Neural progenitor cell (in vitro differentiated cells): ENCODE results near the gene PHYHD1. TPM values are rescaled to one million over a fixed set of nuclear protein-coding genes. Genes with fewer than 3 reads are reported as not detected.

Source experiments
- DNase-seq: peaks from one replicate; pipeline ENCODE4 v3.0.0-alpha.2; 2016; ENCODE audit warnings: low spot score
- H2AFZ ChIP-seq: fragments of 200-600 bp; sonication (generic); replicated peaks from 2 replicates; pipeline ENCODE4 v1.6.1; 2016; ENCODE audit warnings: antibody characterized with exemption
- H3F3A ChIP-seq: fragments of 200-600 bp; sonication (generic); 2 replicates; pipeline ENCODE4 v1.6.1; 2016; ENCODE audit warnings: antibody characterized with exemption, low read depth
- H3K27ac ChIP-seq: fragments of 200-600 bp; sonication (generic); 2 replicates; pipeline ENCODE4 v1.5.1; 2016; ENCODE audit warnings: mild to moderate bottlenecking
- H3K27me3 ChIP-seq: fragments of 200-600 bp; sonication (generic); 2 replicates; pipeline ENCODE4 v1.6.1; 2016; ENCODE audit warnings: mild to moderate bottlenecking, moderate library complexity
- H3K36me3 ChIP-seq: fragments of 200-600 bp; sonication (generic); 2 replicates; pipeline ENCODE4 v1.5.1; 2016
- H3K4me1 ChIP-seq: fragments of 200-600 bp; sonication (generic); 2 replicates; pipeline ENCODE4 v1.6.1; 2016; ENCODE audit warnings: mixed run types
- H3K4me2 ChIP-seq: fragments of 200-600 bp; sonication (generic); 2 replicates; pipeline ENCODE4 v1.6.1; 2016
- H3K4me3 ChIP-seq: fragments of 200-600 bp; sonication (generic); 2 replicates; pipeline ENCODE4 v1.5.1; 2016
- H3K79me2 ChIP-seq: fragments of 200-600 bp; sonication (generic); 2 replicates; pipeline ENCODE4 v1.6.1; 2016; ENCODE audit warnings: low read depth
- H3K9ac ChIP-seq: fragments of 200-600 bp; sonication (generic); 2 replicates; pipeline ENCODE4 v1.6.1; 2016
- H3K9me3 ChIP-seq: fragments of 200-600 bp; sonication (generic); 2 replicates; pipeline ENCODE4 v1.5.1; 2016; ENCODE audit warnings: low read depth
- H4K20me1 ChIP-seq: fragments of 200-600 bp; sonication (generic); 2 replicates; pipeline ENCODE4 v1.6.1; 2016; ENCODE audit warnings: low read depth
- H3K27ac Mint-ChIP-seq: 3 replicates; pipeline ENCODE4 v1.8.0; 2021; ENCODE audit warnings: mixed read lengths
- H3K27me3 Mint-ChIP-seq: 2 replicates; pipeline ENCODE4 v1.8.0; 2022; ENCODE audit warnings: low read depth, mild to moderate bottlenecking, inconsistent platforms, moderate library complexity, mixed read lengths; ENCODE audit not compliant: insufficient read depth
- H3K36me3 Mint-ChIP-seq: 3 replicates; pipeline ENCODE4 v1.8.0; 2021; ENCODE audit warnings: mixed read lengths
- H3K4me1 Mint-ChIP-seq: 3 replicates; pipeline ENCODE4 v1.8.0; 2021; ENCODE audit warnings: mixed read lengths
- H3K4me3 Mint-ChIP-seq: 3 replicates; pipeline ENCODE4 v1.8.0; 2021; ENCODE audit warnings: mild to moderate bottlenecking, moderate library complexity, mixed read lengths
- H3K9me3 Mint-ChIP-seq: 3 replicates; pipeline ENCODE4 v1.8.0; 2020; ENCODE audit warnings: mixed read lengths
- CTCF ChIP-seq: fragments of 200-600 bp; sonication (generic); IDR thresholded peaks from 2 replicates; pipeline ENCODE4 v1.5.1; 2017; ENCODE audit warnings: antibody characterized with exemption, mild to moderate bottlenecking
- EZH2 ChIP-seq: fragments of 200-600 bp; sonication (generic); IDR thresholded peaks from 2 replicates; pipeline ENCODE4 v1.6.1; 2017; ENCODE audit warnings: antibody characterized with exemption, mild to moderate bottlenecking, moderate library complexity
- EZH2phosphoT487 ChIP-seq: fragments of 200-600 bp; sonication (generic); IDR thresholded peaks from 2 replicates; pipeline ENCODE4 v1.6.1; 2017; ENCODE audit warnings: antibody characterized with exemption
- total RNA-seq: library from RNA; depleted of rRNA; stranded (reverse); fragments of >200 nt; gene quantifications from 2 replicates; pipeline ENCODE4 v1.2.3, GENCODE V29; 2015; ENCODE audit warnings: low replicate concordance

The PHYHD1 gene
- 15.2 and 19.0 TPM in 2 replicates for total RNA-seq

GRCh38 chr9:128920381-128921058 lies at the start of gene PHYHD1:
Gene PHYHD1, plus strand, starts transcription at chr9:128920982. Its CDS starts 1,342 bp downstream, at chr9:128922324.
- Histone ChIP-seq H3K4me2 (peak within 1 kb of the TSS; percentile 83), H3K27me3 (no peaks in the 10 kb centered on the region), H3F3A (peaks cover 26% of the 10 kb centered on the region), H3K27ac (peak within 1 kb of the TSS; percentile 67), H4K20me1 (no peaks in the 10 kb centered on the region), H3K79me2 (peaks cover 3% of the 10 kb centered on the region), H3K36me3 (no peaks in the 10 kb centered on the region), H3K9me3 (no peaks in the 10 kb centered on the region), H3K4me3 (peak within 1 kb of the TSS; percentile 62), H3K4me1 (peaks cover 8% of the 10 kb centered on the region), H3K9ac (no peak within 1 kb of the TSS), H2AFZ (peak within 1 kb of the TSS; percentile 94)
- no peak for DNase-seq
- H3K27me3 Mint-ChIP-seq = peaks cover 4% of the 10 kb centered on the region
- TF ChIP-seq EZH2phosphoT487 = no peak
- TF ChIP-seq CTCF = no peak
- no peak for TF ChIP-seq EZH2
- H3K9me3 Mint-ChIP-seq = no peaks in the 10 kb centered on the region
- peak within 1 kb of the TSS; percentile 75 for H3K4me3 Mint-ChIP-seq
- H3K27ac Mint-ChIP-seq = peak within 1 kb of the TSS; percentile 97
- peaks cover 19% of the 10 kb centered on the region for H3K4me1 Mint-ChIP-seq
- peaks cover 12% of the 10 kb centered on the region for H3K36me3 Mint-ChIP-seq

GRCh38 chr9:128877852-128878251 lies 42.9 kb upstream of the PHYHD1 start:
- Histone ChIP-seq H3K4me2 (no peak overlapping the region), H3K4me3 (no peak overlapping the region), H3K27ac (no peak overlapping the region), H3K4me1 (no peaks in the 10 kb centered on the region), H3K9me3 (no peaks in the 10 kb centered on the region), H3K79me2 (peaks cover 39% of the 10 kb centered on the region), H4K20me1 (peaks cover 7% of the 10 kb centered on the region), H2AFZ (no peak overlapping the region), H3K36me3 (no peaks in the 10 kb centered on the region), H3F3A (peaks cover 6% of the 10 kb centered on the region), H3K27me3 (no peaks in the 10 kb centered on the region), H3K9ac (no peak overlapping the region)
- Mint-ChIP-seq H3K36me3 (peaks cover 4% of the 10 kb centered on the region), H3K27ac (no peak overlapping the region), H3K27me3 (peaks cover 2% of the 10 kb centered on the region), H3K4me1 (peaks cover 17% of the 10 kb centered on the region), H3K9me3 (no peaks in the 10 kb centered on the region), H3K4me3 (no peak overlapping the region)
- TF ChIP-seq EZH2 (no peak), CTCF (no peak), EZH2phosphoT487 (no peak)
- DNase-seq = no peak

- Histone ChIP-seq H3K27me3 (no peaks in the 10 kb centered on the region), H3K79me2 (peaks cover 77% of the 10 kb centered on the region), H3F3A (peaks cover 12% of the 10 kb centered on the region), H3K9me3 (no peaks in the 10 kb centered on the region), H3K4me1 (peaks cover 7% of the 10 kb centered on the region), H3K27ac (peak within 1 kb of the TSS; percentile 59), H3K4me2 (peak within 1 kb of the TSS; percentile 98), H2AFZ (peak within 1 kb of the TSS; percentile 83), H3K4me3 (peak within 1 kb of the TSS; percentile 89), H3K36me3 (no peaks in the 10 kb centered on the region), H4K20me1 (peaks cover 49% of the 10 kb centered on the region), H3K9ac (peak within 1 kb of the TSS; percentile 97)
- H3K4me3 Mint-ChIP-seq = peak within 1 kb of the TSS; percentile 98
- H3K36me3 Mint-ChIP-seq = peaks cover 2% of the 10 kb centered on the region
- DNase-seq = peak; percentile 99
- no peaks in the 10 kb centered on the region for H3K9me3 Mint-ChIP-seq
- peaks cover 26% of the 10 kb centered on the region for H3K4me1 Mint-ChIP-seq
- H3K27me3 Mint-ChIP-seq = peaks cover 6% of the 10 kb centered on the region
- TF ChIP-seq EZH2 = no peak
- peak within 1 kb of the TSS; percentile 95 for H3K27ac Mint-ChIP-seq
Observed at GRCh38 chr9:128881884-128882676, 38.7 kb upstream of the PHYHD1 start, which contains the start of the genes KYAT1 and LRRC8A. Gene KYAT1, minus strand, starts transcription at chr9:128881950. Its CDS starts 36,545 bp downstream, at chr9:128845405. Gene LRRC8A, plus strand, starts transcription at chr9:128882133. Its CDS starts 25,032 bp downstream, at chr9:128907165.
